22Rv1 (cell line): ENCODE data around the gene CYFIP2.

Experiments
- H3K27ac ChIP-seq: fragments of 450-650 bp; 2 replicates; pipeline ENCODE4 v1.5.1; 2017
- CTCF ChIP-seq: fragments of 450-650 bp; IDR thresholded peaks from 2 replicates; pipeline ENCODE4 v1.5.1; 2017; ENCODE audit warnings: mild to moderate bottlenecking
- ZFX ChIP-seq: fragments of 450-650 bp; IDR thresholded peaks from 2 replicates; pipeline ENCODE4 v1.6.1; 2017; ENCODE audit warnings: antibody characterized with exemption, borderline replicate concordance

The CYFIP2 gene

DNA sequence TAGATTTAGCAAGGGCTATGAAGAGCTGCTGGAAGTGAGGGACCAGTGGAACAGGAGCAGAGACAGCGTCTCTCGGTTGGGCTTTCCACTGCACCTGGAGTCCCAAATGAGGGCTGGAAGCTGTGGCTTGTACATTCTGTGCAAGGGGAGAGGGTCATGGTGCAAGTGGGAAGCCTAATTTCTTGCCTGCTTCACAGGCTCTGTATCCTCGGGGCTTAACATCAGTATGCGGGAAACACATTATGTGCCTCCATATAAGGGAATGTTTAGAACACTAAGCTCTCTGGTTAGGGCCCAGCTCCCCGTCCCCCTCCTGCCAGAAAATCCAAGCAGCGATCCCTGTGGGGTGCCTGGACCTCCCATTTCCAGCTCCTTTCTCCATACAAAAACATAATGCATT lies 105.0 kb downstream of the CYFIP2 start:
- no peak for TF ChIP-seq ZFX
- TF ChIP-seq CTCF = no peak

DNA sequence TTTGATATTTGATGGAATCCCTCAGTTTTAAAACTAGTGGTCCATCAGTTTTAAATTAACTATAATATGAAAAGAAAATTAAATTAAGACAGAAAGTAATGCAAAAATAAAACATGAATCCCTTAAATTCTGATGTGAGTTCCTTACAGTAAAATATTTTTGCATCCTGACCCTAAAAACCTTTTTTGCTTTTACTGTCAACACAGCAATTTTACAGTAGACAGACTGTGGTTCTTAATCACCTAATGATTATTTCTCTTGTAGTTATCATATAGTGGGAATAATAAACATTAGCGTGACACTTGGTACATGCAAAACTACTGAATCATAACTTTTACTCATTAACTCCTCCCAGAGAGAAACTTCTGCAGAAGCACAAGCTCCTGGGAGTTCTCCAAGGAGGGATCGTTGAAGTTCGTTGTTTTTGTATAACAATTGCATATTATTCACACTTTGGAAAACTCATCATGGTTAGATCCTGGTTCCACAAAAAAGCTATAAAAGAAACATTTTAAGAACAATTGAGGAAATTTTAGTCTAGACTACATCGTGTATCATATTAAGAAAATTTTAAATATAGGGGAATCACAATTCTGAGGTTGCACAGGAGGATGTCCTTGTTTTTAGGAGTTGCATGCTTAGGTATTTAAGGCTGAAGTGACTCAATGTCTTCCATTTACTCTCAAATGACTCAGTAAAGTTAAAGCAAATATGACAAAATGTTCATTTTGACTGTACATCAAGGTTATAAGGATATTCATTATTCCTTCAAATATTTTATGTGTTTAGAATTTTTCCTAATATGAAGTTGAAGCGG lies 105.9 kb downstream of the CYFIP2 start:
- TF ChIP-seq ZFX (no peak), CTCF (no peak)
- no peak overlapping the region for H3K27ac ChIP-seq

More for the DNA sequence above, 105.0 kb downstream of the CYFIP2 start:
- H3K27ac ChIP-seq = no peak overlapping the region

GRCh38 chr5:157372472-157372822 lies 106.5 kb downstream of the CYFIP2 start:
- TF ChIP-seq ZFX = no peak
- no peak overlapping the region for H3K27ac ChIP-seq

DNA sequence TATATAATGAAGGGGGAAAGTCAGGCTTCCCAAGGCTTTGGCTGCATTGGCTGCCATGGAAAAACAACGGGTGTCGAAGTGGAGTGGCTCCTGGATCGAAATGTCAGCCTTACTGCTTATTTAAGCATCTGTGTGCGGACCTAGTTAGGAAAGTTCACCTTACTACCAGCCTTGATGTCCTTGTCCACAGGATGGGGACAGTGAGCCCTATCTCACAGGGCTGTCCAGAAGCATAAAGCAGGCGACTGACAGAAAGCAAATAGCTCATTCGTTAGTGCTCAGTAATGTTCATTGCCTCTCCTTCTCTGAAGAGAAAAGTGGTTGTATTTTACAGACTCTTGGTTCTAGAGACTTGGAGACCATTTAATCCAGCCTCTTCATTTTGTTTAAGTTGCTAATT lies 112.6 kb downstream of the CYFIP2 start:
- TF ChIP-seq CTCF (no peak), ZFX (no peak)

GRCh38 chr5:157379983-157380382 lies 114.1 kb downstream of the CYFIP2 start:
- TF ChIP-seq CTCF (no peak), ZFX (no peak)
- H3K27ac ChIP-seq = no peak overlapping the region

More for the DNA sequence above, 112.6 kb downstream of the CYFIP2 start:
- H3K27ac ChIP-seq = no peak overlapping the region

GRCh38 chr5:157381746-157382145 lies 115.8 kb downstream of the CYFIP2 start:
- TF ChIP-seq ZFX = no peak
- no peak for TF ChIP-seq CTCF
- H3K27ac ChIP-seq = no peak overlapping the region

GRCh38 chr5:157382996-157383800 lies 117.3 kb downstream of the CYFIP2 start:
- TF ChIP-seq ZFX (no peak), CTCF (no peak)
- H3K27ac ChIP-seq = no peak overlapping the region
